Esophagus squamous epithelium (tissue), 5 donors: ENCODE measurements around the gene SMIM22. TPM values are rescaled to one million over a fixed set of nuclear protein-coding genes. Genes with fewer than 3 reads are reported as not detected.

Experiments used
- DNase-seq: peaks from one replicate; lab custom pipeline; 2025; lab: John Stamatoyannopoulos, UW
- H3K27ac ChIP-seq, 4 donors: fragments of 200-600 bp; sonication (generic); one replicate each; pipeline ENCODE4 v1.5.1; 2016 to 2019; ENCODE audit warnings: mild to moderate bottlenecking in 1 of 4
- H3K27me3 ChIP-seq, 4 donors: fragments of 200-600 bp; sonication (generic); 1 replicate in 3 of 4; 2 replicates in 1 of 4; pipeline versions ENCODE4 v1.5.1 to v1.6.0; 2017 to 2021; ENCODE audit warnings: antibody characterized with exemption in 1 of 4
- H3K36me3 ChIP-seq, 3 donors: fragments of 200-600 bp; sonication (generic); one replicate each; pipeline ENCODE4 v1.5.1; 2016 to 2019
- H3K4me1 ChIP-seq, 3 donors: fragments of 200-600 bp; sonication (generic); one replicate each; pipeline ENCODE4 v1.5.1; 2017 to 2019
- H3K4me3 ChIP-seq, 4 donors: fragments of 200-600 bp; sonication (generic); 1 replicate in 3 of 4; 2 replicates in 1 of 4; pipeline ENCODE4 v1.5.1; 2016 to 2019; ENCODE audit warnings: mild to moderate bottlenecking in 2 of 4, moderate library complexity in 1 of 4
- H3K9me3 ChIP-seq, 3 donors: fragments of 200-600 bp; sonication (generic); one replicate each; pipeline ENCODE4 v1.5.1; 2016 to 2019
- CTCF ChIP-seq, 6 experiments: fragments of 450-650 bp in 4 of 6; fragments of 200-600 bp in 2 of 6; sonication (generic) in 2 of 6; IDR thresholded peaks; one replicate each; pipeline ENCODE4 v1.5.1; 2016 to 2019; ENCODE audit warnings: antibody characterized with exemption in 6 of 6, mild to moderate bottlenecking in 4 of 6, moderate library complexity in 4 of 6
- POLR2A ChIP-seq, 4 donors: fragments of 450-650 bp; IDR thresholded peaks; one replicate each; pipeline ENCODE4 v1.6.1; 2017; ENCODE audit warnings: antibody characterized with exemption in 4 of 4, mild to moderate bottlenecking in 4 of 4, moderate library complexity in 3 of 4
- WGBS, 2 donors: methylation state at CpG; one replicate each; pipeline ENCODE4 v1.1.5; 2018; 5-methylcytosine and 5-hydroxymethylcytosine counted together
- intact Hi-C: fragments of 100-400 bp; cut with DNase I; formaldehyde crosslinking; loops from one replicate; pipeline ENCODE4 v1.15.0; 2022
- total RNA-seq, 4 donors: library from RNA; depleted of rRNA; stranded (reverse); fragments of >200 nt; gene quantifications; one replicate each; pipeline ENCODE4 v1.1.0, GENCODE V29; 2016
- donor health status: DM: yes; HTN: yes; CAD: no.

Gene SMIM22
- total RNA-seq, 4 donors from 2014 or later, result 4.8 to 10.2 (median 5.2) TPM; not detected in 1

DNA sequence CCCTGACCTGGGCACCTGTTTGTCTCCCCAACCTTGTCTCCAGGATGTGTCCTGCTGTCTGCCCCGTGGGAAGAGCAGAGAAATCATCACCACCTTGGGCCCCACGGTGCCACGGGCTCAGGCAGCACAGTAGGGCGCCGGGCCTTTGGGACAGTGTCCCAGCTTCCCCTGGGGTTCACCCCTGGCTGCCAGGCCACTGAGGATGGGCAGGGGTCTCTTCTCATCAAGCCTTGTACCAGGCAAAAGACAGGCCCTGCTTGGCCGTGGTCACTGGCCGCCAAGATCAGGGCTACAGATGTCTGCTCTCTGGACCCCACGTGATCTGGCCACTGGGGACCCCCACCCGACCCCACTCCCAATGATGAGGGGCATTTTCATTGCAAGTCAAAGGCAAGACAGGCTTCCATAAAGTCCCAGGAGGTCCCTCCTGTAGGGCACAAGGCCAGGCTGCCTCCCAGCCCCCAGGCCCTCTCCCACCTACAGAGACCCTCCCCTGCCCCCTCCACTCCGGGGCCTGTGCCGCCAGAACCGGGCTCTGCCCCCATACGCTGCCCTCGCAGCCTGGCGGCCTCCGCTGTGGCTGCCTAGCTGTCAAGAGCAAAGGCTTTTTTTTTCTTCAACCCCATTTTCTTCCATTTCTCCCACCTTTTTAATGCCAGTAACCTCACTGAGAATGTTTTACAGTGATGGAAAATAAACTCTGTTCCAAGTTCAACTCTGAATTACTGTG, 46.3 kb upstream of the SMIM22 start:
- H3K36me3 ChIP-seq, result peaks cover 12 to 56% (median 35%) of the 10 kb centered on the region in 3 donors
- intact Hi-C loops, result no loop called here
- H3K27ac ChIP-seq, result no peak overlapping the region
- no peak for DNase-seq
- TF ChIP-seq CTCF (IDR thresholded peaks at IDR 0.05), result no peak
- no peak for TF ChIP-seq POLR2A (IDR thresholded peaks at IDR 0.05)
- WGBS, 2 donors, result 93 to 94% methylated on average over 12 to 15 of the region's 16 CpGs
- H3K27me3 ChIP-seq, result no peaks in the 10 kb centered on the region
- H3K4me3 ChIP-seq, result no peak overlapping the region
- H3K4me1 ChIP-seq, result peaks cover 0 to 21% (median 0%) of the 10 kb centered on the region in 3 donors
- no peaks in the 10 kb centered on the region for H3K9me3 ChIP-seq

DNA sequence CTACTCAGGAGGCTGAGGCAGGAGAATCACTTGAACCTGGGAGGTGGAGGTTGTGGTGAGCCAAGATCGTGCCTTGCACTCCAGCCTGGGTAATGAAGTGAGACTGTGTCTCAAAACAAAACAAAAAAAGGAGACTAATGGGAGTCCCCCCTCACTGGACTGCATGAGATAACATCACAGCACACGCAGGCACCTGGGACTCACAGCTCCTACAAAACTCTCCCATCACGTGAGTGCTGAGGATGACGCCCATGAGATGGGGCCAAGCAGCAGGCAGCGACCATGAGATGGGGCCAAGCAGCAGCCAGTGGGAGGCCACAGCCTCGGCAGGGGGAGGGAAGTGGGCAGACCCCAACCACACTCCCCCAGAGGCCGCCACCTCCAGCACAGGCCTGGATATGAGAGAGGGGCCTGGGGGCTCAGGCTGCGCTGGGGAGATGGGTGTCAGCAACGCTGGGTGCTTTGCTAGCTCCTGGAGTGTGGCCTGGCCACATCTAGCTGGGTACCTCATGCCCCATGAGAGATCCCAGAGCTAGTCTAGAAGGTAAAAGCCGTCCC, 45.4 kb upstream of the SMIM22 start:
- no peak overlapping the region for H3K4me3 ChIP-seq
- peaks cover 0 to 18% (median 0%) of the 10 kb centered on the region in 3 donors for H3K4me1 ChIP-seq
- no peak for DNase-seq
- 78 to 87% methylated on average over 5 to 9 of the region's 10 CpGs for WGBS, 2 donors
- TF ChIP-seq CTCF (IDR thresholded peaks at IDR 0.05) (no peak), POLR2A (IDR thresholded peaks at IDR 0.05) (no peak)
- intact Hi-C loops, result no loop called here
- no peak overlapping the region for H3K27ac ChIP-seq
- peaks cover 0 to 1% (median 0%) of the 10 kb centered on the region in 3 donors for H3K9me3 ChIP-seq
- no peaks in the 10 kb centered on the region for H3K27me3 ChIP-seq
- H3K36me3 ChIP-seq, result peaks cover 12 to 65% (median 44%) of the 10 kb centered on the region in 3 donors

DNA sequence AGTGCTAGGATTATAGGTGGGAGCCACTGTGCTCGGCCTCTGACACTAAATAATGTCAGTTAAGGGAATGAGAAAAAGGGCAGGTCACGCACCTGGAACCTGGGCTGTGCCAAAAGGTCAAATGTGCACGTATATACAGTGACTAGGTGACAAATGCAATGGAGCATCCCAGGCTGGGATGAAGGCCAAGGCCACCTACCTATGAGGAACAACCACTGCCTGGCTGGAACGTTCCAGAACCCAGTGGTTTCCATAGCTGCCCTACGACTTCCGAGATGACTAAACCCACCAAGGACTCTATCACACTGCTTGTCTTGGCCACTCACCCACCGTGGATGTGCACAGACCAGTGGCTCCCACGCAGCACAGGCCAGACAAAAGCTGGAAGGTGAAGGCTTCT, 44.3 kb upstream of the SMIM22 start:
- Histone ChIP-seq H3K4me3 (no peak overlapping the region), H3K27ac (no peak overlapping the region), H3K27me3 (no peaks in the 10 kb centered on the region), H3K36me3 (peaks cover 12 to 76% (median 46%) of the 10 kb centered on the region in 3 donors), H3K9me3 (peaks cover 0 to 6% (median 0%) of the 10 kb centered on the region in 3 donors), H3K4me1 (peaks cover 0 to 18% (median 0%) of the 10 kb centered on the region in 3 donors)
- TF ChIP-seq CTCF (IDR thresholded peaks at IDR 0.05), result no peak
- no peak for TF ChIP-seq POLR2A (IDR thresholded peaks at IDR 0.05)
- WGBS, 2 donors, result 64 to 76% methylated on average over 5 to 6 of the region's 8 CpGs
- intact Hi-C loops, result no loop called here
- DNase-seq, result no peak

DNA sequence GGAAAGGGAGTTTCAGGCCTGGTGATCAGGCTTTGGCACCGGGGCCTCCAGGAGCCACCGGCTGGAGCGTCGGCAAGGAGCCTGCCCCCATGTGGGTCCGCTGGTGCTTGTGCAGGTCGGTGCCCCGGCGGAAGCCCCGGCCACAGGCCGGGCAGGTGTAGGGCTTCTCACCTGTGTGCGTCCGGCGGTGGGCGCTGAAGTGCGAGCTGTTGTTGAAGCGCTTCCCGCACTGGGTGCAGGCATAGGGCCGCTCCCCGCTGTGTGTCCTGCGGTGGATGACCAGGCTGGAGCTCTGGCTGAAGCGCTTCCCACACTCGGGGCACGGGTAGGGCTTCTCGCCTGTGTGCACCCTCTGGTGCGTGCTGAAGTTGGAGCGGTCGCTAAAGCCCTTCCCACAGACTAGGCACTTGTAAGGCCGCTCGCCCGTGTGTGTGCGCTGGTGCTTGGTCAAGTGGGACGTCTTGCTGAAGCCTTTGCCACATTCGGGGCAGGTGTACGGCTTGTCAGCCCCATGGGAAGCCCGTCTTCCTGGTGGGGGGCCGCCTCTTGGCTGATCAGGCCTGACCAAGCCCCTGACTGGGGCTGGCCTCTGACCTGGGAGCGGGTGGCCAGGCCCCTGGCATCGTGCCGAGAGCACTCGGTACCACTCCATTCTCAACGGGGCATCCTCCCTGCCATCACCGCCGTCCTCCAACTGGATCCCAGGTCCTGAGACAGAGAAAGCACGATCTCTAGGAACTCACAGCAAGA, 42.6 kb upstream of the SMIM22 start:
- no peak for DNase-seq
- Histone ChIP-seq H3K9me3 (peaks cover 0 to 6% (median 0%) of the 10 kb centered on the region in 3 donors), H3K27me3 (no peaks in the 10 kb centered on the region), H3K27ac (no peak overlapping the region), H3K4me1 (peaks cover 0 to 4% (median 0%) of the 10 kb centered on the region in 3 donors), H3K4me3 (no peak overlapping the region), H3K36me3 (peaks cover 12 to 93% (median 46%) of the 10 kb centered on the region in 3 donors)
- intact Hi-C loops, result no loop called here
- TF ChIP-seq CTCF (IDR thresholded peaks at IDR 0.05) (no peak), POLR2A (IDR thresholded peaks at IDR 0.05) (no peak)
- WGBS, 2 donors, result 91 to 100% methylated on average over 2 to 16 of the region's 44 CpGs
